CD4-positive, alpha-beta T cell treated with Interleukin-12 subunit alpha and Interleukin-12 subunit beta, for 1 hour (primary cell): Measurements from ENCODE around the gene QPCT.
"Not testable (repeated sequence)": the region's sequence is repeated elsewhere in the genome, so short reads cannot be mapped to it uniquely, and the experiment has no call there.

Experiments
- DNase-seq: peaks from one replicate; pipeline ENCODE4 v3.0.0-alpha.2; 2020

Gene QPCT

DNA sequence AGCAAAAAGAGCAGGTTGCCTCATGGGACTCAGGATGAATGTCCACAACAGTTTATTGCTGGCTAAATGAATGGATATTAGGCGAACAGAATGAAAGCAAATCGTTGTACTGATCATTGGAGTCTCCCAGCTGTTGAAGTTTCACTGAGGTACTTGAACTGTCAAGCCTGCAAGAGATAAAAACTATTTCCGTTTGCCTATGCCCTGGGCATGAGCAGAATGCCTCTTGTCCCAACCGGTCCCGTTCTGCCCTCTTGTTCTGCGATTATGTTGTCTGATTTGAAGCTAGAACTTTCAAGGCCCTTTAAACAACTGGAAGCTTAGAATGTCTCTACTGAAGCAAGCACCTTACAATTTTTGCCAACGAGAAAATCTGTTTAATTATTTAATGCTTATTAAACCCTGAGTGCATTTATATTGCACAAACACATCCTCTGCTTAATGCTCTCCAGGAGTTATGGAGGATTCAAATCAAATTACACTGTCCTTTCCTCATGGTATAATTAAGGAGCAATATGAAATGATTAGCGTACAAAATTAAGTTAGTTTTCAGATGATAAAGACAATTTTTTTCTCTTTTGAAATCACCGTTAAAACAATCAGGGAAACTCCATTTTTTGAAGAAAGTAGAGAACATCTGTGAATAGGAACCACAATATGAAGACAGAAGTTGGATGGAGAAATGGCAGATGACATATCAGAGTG lies 17.7 kb downstream of the QPCT start:
- no peak for DNase-seq

DNA sequence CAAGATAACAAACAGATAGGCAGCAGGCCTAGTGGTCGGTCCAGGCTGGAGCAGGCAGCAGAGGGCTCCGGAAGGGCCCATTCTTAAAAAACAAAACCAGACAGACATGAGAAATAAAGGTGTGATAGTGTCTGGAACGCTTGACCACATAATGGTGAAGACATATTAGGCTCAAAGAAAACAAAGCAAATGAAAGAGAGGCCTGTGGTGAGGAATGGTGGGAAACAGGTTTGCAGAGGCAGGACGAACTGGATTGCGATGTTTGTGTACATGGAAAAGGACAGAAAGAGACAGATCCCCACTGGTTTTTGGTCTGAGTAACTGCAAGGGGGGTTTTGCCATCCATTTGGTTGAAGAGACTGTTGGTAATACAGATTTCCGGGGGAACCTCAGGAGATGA lies 19.9 kb downstream of the QPCT start:
- DNase-seq = no peak

DNA sequence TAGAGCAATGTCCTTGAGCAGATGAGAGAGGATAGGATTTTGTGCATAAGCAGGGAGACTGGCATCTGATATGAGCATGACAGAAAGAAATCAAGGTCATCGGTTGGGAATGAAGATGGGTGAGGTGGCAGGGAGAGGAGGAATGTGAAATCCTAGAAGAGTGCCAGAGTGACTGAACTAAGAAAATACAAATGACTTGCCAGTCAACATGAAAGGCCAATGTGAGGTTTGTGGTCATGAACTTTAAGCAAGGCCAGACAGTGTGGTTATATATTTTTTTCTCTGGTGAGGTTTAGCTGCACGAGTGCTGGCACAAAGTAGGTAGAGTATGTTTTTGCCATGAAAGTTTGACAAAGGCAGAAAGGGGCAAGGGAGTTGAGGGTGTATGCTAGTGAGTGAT lies 21.2 kb downstream of the QPCT start:
- no peak for DNase-seq

DNA sequence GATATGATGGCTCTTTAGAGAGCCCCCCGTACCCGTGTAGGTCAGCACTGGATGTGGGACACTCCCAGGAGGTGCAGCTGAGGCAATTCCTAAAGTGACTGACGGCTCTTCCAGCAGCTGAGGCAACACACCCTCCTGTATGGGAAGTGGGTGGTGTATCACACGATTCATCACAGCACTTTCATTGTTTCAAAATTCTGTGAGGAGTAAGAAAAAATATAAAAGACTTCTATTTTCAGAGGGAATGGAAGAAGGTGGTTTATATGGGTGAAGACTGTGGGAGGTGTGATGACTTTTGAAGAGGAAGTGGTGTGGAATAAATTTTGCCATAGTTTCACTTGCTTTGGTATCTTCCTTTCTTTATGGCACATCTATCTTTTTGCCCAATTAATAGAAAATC lies 22.3 kb downstream of the QPCT start:
- no peak for DNase-seq

DNA sequence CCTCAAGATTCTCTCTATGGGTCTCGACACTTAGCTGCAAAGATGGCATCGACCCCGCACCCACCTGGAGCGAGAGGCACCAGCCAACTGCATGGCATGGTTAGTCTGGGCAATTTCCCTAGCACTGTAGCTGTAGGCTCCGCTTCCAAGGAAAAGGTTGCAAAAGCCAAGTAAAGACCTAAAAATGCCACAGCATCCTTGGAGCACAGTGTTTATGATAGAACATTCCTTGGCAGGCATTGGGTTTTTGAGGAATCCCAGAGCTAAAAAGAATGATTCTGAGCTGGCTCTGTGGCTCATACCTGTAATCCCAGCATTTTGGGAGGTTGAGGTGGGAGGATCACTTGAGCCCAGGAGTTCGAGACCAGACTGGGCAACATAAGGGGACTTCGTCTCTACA lies 22.9 kb downstream of the QPCT start:
- no peak for DNase-seq

DNA sequence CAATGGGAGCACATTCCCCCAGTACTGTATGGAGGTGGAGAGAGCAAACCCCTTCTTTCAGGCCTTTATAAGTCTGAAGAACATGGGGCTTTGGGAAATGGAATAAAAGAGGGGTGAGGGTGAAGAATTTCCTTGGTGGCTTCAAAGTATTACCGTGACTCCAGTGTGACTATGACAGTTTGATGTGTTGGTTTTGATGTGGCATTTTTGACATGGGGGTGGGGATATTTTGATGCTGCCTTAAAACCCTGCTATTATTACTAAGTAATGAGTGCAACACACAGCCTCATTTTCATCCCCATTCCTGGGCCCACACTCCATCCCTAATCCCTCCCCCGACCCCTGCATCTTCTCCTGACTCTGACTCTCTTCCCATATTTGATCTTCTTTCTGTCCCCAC lies 23.6 kb downstream of the QPCT start:
- DNase-seq = no peak

DNA sequence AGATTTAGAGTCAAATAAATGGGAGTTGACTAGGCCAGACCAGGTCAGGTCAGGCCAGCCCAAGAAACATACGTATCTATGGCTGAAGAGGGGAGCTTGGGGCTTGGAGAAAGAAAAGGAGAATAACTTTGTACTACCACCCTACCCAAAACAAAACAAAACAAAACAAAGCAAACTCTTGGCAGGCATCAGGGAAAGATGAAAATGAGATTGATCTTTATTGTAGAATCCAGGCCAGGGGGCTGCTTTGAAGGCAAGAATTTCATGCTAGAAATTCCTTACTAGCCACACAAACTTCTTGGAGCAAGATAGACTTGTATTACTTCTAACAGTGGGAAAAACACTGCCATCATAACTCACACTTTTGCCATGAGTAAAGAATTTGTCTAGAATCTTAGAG lies 26.2 kb downstream of the QPCT start:
- DNase-seq = no peak

DNA sequence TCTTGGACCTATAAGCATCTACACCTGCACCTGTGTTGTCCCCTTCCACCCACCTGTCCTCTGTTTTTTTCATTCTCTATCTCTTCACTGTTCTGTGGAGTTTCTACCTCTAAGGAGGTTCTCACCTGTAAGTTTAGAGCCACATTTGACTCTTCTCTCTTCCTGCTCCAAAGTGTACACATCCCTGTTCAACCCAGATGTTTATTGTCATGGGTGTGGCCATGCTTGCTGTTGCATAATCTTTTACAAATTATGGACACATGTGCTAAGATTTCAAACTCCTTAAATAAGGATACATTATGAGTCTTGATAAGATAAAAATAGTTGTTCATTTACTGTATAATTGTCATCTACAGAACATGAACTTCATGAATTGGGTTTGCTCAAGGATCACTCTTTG lies 27.6 kb downstream of the QPCT start:
- no peak for DNase-seq

DNA sequence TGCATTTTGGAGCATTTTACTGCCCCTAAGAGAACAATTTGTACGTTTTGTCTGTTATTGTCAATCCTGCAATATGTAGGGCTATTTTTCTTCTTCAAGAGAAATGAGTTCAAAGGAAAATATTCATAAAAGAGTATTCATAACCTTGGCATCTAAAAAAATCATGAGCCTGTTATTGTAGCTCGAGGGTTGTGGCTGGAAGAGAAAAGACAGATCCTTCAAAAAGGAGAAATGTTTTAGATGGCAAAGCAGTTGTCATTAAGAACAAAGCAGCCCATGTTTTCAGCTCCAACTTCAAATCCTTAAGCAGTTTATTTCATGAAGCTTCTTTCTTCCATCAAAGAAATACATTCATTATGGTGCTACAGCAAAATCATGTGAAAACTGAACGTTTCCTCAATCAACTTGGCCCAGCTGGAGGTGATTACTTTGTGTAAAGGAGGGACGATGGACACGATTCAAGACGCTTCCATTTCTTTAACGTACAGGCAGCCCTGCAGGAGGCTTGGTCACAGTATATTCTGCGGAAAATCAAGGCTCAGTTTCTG lies 31.4 kb downstream of the QPCT start:
- no peak for DNase-seq

DNA sequence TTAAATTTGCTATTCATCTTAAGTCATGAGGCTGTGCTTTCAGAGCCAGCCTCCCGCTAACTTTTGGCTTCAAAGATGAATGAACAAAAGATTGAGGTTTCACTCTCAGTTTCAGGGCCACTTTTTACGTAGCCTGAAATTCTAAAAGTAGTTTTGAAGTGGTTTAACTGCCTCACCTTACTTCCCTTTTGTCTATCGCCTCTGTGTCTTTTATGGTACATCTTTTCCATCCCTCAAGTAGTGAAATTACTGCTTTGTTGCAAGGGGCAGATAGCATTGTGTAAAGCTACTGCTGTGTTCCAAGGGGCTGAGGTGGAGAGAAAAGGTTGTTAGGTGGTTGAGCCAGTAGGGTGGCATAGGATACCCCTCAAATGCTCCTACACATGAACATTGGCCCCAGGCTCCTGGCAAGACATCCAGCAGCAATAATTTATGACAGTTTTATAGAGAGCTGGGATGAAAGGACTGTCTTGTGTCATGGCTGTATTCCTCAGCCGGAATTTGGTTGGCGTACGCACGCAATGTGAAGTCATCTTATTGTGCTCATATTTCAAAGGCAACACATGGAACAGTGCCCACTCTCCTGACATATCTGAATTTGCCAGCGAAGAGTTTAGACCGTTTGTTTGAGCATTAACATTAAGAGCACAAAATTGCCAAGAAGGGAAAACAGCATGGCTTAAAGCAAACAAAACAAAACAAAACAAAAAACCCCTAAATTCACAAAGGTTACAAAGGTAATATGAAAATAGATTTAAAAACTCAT lies 32.2 kb downstream of the QPCT start:
- peak; percentile 35 for DNase-seq

DNA sequence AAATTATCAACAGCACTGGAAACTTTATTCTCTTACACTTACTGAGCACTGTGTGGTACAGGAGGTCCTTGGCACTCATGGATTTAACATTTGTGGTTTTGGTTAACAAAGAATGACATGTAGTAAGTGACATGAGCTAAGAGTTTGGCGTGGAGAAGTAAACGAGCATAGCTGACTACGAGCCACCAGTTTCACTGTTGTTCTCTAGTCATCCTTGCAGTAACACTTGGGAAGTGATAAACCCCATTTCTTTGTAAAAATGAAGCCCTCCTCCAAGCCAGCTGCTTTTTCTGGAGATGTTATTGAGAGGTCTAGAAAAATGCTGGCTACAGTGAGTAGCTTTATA lies 32.7 kb downstream of the QPCT start:
- no peak for DNase-seq

DNA sequence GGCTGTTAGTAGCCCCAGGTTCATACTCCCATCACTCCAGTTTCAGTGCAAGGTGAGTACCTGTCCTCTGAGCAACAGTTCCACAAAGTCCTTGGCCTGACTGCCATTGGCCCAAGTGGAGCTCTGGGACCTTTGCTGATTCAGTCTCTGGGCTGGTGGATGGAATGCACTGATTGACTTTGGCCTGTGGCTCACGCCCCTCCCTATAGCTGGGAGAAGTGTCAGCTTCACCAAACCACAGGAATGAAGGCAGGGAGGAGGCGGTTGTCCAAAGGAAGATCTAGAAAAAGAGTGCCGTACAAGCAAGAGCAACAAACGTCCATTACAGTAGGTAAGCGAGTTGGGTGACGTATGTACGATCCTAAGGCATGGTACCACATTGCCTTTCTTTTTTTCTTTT lies 34.0 kb downstream of the QPCT start:
- no peak for DNase-seq

DNA sequence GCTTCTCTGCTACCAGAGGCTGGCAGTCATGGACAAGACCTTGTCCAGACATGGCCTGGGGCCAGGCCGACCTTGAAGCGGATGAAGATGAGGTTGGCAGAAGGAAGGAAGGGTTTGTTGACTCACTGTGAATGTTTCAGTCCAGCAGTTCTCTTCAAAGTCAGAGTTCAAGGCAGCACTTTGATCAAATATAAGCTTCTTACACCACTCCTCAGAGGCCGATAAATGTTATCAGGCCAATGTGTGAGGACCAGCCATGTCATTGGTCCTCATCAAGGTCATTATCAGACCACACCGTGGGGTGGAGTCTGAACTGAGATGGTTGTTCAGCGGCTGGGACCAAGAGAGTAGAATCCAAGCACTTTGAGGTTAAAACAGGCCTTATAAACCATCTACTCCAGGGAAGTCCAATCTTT lies 35.5 kb downstream of the QPCT start:
- no peak for DNase-seq

DNA sequence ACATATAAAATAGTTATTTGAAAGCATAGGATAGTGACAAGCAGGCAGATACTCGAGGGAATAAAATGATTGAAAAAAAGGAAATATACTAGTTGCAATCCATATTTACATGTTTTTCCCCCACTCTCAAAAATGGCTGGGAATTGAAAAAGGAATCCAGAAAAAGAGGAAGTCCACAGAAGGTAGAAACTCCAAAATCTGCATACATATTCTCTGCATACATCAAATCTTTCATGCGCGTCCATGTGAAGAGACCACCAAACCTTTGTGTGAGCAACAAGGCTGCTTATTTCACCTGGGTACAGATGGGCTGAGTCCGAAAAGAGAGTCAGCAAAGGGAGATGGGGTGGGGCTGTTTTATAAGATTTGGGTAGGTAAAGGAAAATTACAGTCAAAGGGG lies 36.4 kb downstream of the QPCT start:
- DNase-seq = not testable (repeated sequence)

DNA sequence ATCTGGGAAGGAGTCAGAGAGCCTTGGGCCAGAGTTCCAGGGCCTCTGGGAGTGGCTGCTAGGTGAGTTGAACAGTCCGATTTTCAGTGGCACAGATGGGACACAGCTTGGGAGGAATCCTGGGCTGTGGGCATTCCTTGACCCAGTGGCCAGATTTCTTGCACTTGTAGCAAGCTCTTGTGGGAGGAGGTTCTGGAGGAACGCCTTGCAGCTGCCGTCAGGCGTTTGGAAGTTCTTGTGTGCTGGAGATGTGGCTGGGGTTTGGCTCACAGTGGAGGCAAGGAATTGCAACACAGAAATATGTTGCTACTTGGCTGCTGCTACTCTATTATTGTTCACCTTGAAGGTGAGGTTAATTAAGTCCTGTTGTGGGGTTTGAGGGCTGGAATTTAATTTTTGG lies 39.8 kb downstream of the QPCT start:
- DNase-seq = not testable (repeated sequence)

DNA sequence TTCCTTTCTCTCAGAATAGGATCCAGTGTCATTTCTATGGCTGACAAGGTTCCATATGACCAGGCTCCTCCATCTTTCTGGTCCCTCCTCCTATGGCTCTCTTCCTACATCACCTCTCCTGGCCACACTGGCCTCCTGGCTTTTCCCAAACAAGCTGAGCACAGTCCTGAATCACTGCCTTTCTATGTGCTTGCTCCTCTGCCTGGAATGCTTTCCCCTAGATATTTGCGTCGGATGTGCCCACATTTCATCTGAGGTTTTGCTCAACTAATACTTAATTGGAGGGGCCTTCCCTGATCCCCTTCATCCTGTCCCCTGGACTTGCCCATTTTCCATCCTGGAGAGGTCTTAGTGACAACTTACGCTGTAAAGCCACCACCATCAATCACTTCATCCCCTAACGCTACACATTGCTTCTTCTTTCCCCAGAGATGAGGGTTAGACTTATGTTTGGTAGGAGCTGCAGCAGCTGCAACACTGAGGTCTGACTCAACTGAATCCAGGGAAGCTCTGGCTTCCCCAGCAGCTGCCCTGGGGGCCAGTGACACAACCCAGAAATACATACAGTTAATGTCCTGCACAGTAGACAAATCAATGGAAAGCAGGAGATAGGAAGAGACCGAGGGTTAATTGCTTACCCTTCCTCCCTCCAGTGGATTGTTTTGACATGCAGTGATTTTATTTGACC lies 42.9 kb downstream of the QPCT start:
- DNase-seq = no peak

DNA sequence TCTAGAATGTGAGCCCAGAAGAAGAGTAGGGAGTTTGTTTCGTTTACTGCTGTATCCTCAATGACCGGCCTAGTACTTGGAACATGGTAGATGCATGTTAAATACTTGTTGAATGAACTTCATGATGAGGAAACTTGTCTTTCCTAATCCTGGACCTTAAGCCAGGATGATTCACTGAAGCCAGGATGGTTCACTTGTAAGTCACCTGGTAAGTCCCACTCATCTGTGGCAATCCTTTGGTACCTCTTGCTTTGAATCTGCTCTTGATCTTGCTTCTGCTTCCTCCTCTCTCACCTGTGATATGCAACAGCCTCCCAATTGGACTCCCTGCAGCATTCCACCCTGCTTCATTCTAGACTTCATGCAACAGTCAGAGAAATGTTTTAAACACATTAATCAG lies 43.6 kb downstream of the QPCT start:
- DNase-seq = no peak

DNA sequence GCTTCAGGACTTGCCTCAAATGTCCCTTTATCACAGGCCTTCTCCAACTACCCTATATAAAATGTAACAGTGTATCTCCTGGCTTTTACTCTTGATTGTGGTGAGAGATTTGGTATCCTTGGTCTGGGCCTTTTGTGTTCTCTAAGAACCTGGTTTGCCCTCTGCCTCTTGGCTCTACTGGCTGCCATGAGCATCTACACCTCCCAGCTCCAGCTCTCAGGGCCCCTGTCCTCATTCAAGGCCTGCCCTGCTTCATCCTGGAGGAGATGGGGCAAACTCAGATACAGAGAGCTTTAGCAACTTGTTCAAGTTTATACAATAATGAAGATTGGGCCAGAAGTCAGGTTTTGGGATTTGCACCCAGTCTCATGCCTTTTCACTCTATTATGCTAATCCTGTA lies 45.0 kb downstream of the QPCT start:
- DNase-seq = no peak

DNA sequence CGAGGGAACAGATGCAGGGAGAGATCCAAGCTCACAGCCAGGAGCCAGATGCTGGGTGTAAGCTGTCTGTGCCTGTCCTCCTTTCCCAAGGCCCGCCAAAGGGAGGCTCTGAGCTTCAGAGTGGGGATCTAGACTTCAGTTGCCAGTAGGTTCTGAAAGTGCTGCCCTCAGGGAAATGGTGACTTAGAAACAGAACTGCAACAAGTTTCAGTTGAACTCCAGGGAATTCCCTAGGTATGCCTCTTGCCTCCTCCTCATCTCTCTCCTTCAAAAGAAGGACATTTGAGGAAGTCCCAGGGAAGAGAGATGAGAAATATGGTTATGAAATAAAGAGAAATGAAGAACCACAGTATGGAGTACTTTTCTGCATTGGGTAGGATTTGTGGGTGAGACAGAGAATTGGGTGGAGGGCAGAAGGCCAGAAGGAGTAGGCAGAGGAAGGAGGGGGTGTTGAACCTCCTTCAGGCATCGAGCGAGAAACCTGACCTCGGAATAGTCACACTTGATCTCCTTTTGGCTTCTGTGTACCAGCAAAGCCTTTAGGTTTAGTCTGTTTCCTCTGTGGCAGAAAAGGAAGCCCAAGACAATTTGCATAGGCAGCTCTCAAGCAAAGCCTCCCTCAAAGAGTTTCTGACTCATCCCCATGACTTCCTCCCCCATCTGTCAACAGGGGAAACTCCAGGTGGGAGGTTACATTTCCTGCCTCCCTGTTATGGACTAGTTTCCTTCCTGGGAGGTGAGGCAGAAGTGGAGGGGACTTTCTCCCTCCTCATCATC lies 45.7 kb downstream of the QPCT start:
- peak; percentile 79 for DNase-seq

DNA sequence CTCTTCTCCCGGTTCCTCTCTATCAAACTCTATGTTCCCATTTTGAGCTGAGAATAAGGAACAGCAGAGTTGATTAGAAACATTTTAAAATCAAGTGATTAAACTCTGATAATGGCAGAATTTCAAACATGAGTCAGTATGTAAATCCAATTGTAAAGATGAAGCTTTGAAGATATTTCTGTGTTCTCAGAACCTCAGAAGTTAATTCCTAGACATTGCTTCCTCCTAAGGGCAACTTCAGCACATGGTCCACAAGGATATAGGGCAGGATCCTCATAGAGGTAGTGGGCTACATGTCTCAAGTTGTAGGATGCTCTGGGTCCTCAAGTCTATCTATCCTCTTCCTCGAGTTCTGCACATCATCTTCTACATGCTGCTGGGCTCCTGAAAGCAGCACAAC lies 46.3 kb downstream of the QPCT start:
- no peak for DNase-seq

DNA sequence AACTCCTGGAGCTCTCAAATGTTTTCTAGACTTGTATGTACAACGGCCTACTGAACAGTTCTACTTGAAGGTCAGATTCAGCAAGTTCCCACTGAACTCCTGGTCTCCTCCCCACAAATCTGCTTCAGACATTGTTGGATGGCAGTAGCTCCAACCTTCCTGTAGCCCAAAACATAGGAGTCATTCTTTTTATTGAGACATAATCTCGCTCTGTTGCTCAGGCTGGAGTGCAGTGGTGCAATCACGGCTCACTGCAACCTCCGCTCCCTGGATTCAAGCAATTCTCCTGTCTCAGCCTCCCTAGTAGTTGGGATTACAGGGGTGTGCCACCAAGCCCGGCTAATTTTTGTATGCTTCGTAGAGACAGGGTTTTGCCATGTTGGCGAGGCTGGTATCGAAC lies 47.3 kb downstream of the QPCT start:
- DNase-seq = no peak

DNA sequence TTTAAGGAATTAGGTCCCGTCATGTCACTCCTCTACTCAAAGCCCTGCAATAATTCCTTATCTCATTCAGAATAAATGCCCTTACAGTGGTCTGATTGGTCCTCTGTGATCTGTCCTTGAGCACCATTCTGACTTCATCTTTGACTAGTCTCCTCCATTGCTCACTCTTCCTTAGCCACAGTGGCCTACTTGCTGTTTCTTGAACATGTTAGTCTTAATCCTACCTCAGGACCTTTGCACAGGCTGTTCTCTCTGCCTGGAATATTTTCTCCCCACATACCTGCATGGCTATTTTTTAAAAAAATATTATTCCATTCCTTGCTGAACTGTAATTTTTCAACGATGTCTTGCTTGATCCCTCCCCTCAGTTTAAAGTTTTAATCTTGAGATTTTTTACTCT lies 48.0 kb downstream of the QPCT start:
- DNase-seq = no peak

DNA sequence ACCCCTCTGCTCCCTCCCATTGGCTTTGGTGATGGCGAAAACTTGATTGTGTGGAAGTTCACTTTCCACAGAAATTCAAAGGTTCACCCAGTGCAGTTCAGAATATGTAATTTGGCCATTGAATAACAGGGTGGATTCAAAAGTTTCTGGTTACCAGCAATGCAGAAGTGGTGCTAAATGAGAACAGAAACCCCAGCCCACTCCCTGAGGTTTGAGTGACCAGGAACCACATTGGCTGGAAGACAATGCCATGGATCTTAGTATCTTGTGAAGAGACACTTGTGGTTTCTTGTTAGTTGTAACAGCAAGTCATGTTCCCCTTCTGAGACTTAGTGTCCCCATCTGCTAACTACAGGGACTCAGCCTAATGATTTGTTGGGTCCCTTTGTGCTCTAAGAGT lies 49.8 kb downstream of the QPCT start:
- no peak for DNase-seq
